Measurements from ENCODE around the gene LRBA.
A peak's percentile ranks its signal among the peaks of the same experiment; 100 is the strongest.

Gene LRBA

GRCh38 chr4:150479657-150480056 is 535.4 kb downstream of the LRBA start:
- DNase-seq = no peak

DNA sequence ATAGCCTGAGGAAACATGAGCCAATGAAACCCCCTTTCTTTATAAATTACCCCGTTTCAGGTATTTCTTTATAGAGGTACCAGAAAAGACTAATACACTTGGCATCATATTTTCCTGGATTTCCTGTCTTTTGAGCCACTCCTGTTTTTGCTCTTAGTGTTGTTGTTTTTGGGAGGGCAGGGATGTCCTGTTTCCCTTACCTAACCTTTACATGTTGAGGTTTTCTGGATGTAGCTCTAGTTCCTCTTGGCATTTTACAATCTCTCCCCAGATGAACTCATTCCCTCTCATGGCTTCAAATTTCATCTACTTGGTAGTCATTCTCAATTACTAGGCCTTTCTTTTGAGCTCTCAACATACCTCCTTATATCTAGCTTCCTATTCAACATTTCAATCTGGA is 537.2 kb downstream of the LRBA start:
- DNase-seq = no peak

- no peak for DNase-seq
Observed at GRCh38 chr4:150476776-150477175, 538.3 kb downstream of the LRBA start.

DNA sequence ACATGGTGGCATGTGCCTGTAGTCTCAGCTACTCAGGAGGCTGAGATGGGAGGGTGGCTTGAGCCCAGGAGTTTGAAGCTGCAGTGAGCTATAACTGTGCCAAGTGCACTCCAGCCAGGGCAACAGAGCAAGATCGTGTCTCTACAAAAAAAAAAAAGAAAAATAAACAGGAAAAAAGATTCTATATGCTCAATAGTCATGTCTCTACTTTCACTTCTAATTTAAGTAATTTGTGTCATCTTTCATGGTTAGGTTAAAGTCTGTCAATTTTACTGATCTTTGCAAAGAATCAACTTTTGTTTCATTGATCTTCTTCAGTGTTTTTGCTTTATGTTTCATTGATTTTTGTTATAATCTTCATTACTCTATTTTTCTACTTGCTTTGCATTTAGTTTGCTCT is 539.3 kb downstream of the LRBA start:
- DNase-seq = no peak

- no peak for DNase-seq
Observed at GRCh38 chr4:150464523-150464922, 550.6 kb downstream of the LRBA start.

GRCh38 chr4:150462743-150463142 is 552.3 kb downstream of the LRBA start:
- DNase-seq = no peak

DNA sequence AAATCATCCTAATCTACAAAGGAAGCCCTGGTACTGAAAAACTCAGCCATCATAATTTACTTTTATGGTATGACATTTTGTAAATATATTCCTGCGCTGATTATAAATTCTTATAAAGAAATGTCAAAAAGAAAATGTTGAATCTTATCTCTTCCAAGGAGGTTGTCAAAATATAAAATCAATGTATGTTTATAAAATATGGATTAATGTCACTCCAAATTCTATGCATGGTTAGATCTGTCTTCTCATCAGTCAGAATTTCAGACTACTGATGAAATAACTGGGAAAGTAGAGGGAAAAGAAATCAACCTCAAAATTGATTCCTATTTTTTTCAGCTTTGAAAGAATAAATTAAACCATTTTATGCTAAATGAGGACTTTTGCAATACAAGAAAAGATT is 553.1 kb downstream of the LRBA start:
- DNase-seq = no peak

DNA sequence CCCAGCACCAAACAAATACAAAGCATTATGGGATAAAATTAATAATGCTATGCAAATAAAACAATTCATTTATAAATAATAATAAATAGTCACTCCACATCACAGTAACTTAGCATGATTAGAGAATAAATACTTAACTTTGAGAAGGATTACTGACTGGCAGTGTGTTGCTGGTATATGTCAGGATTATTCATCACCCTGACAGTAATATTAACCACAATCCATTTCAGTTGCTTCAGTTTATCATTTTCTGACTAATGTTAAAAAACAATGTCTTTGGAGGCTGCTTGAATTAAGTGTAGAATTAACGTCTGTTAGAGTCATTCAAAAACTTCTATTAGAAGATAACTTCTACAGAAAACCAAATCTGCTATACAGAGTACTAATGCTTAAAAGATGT is 557.3 kb downstream of the LRBA start:
- DNase-seq = no peak

DNA sequence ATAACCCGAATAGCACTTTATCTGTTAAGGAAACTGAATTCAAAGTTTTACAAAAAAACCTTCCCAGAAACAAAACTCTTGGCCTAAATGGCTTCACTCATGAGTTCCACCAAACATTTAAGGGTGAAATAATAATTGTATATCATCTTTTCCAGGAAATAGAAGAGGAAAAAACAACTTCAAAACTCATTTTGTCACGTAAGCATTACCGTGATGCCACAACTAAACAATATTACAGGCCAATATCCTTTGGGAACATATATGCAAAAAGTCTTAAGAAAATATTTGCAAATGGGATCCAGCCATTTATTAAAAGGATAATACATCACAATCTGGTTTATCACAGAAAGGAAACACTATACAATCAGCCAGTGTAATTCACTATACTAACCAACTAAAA is 563.2 kb downstream of the LRBA start:
- no peak for DNase-seq

DNA sequence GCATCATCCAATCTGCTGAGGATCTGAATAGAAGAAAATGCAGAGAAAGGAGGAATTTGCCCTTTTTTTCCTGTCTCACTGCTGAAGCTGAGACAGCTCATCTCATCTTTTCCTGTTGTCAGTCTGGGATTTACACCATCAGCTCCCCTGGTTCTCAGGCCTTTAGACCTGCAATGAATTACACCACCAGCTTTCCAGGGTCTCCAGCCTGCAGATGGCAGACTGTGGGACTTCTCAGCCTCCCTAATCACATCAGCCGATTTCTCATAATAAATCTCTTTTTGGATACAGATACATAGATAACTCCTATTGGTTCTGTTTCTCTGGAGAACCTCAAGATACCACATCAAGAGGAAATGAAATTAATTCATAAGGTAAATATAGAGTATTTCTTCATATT is 567.7 kb downstream of the LRBA start:
- DNase-seq = no peak

GRCh38 chr4:150439451-150439933 is 575.6 kb downstream of the LRBA start:
- no peak for DNase-seq

DNA sequence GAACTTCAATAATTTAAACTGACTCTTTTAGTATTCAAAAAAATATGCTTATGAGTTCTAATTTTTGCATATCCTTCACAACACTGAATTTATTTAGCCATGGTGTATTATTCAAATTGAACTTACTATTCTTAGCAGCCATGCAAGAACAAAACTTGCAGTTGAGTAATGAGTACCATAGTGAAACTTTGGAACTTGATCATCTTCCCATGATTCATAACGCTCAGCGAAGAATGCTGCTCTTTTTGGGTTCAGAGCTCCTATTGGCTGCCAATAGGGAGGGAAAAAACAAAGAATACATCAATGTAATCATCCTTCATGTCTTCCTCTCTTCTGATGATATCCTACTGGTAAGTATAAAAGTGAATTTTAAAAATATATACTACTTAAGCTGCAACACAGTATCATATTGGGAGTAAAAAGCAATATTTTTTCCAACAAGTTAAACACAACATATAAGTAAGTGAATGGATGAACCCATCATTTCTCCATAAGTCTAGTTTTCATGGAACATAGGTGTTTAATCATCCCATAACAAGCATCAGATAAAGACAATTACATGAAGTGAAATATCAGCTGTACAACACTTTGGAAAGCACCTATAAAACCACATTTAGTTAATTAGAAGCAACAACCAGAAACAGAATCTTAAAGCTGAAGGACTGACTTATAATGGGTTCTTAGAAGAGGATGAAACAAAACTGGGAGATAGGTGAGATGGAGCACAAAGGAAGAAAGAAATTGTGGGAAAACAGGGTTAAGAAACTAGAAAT is 578.3 kb downstream of the LRBA start:
- no peak for DNase-seq

DNA sequence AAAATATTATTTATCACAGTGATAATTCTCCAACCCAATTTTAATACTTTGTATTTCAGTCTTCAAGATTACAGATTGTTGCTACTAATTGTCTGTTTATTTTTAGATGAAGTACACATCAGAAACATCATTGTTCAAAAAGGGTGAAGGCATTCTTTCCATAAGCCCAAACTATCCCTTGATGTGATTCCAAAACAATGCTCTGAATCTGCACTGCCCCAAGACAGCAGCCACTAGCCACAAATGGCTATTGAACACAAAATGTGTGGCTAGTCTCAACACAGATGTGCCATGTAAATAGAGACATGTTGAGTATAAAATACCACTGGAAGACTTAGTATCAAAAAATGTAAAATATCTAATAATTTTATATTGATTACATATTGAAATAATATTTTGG is 583.9 kb downstream of the LRBA start:
- DNase-seq = no peak

GRCh38 chr4:150425161-150425560 is 589.9 kb downstream of the LRBA start:
- no peak for DNase-seq

- DNase-seq = no peak
Observed at GRCh38 chr4:150423503-150423902, 591.6 kb downstream of the LRBA start.

GRCh38 chr4:150423074-150423473 is 592.0 kb downstream of the LRBA start:
- DNase-seq = no peak

GRCh38 chr4:150421612-150422011 is 593.5 kb downstream of the LRBA start:
- DNase-seq = no peak

- DNase-seq = no peak
Observed at GRCh38 chr4:150419939-150420338, 595.1 kb downstream of the LRBA start.

GRCh38 chr4:150418757-150419410 is 596.2 kb downstream of the LRBA start:
- no peak for DNase-seq

DNA sequence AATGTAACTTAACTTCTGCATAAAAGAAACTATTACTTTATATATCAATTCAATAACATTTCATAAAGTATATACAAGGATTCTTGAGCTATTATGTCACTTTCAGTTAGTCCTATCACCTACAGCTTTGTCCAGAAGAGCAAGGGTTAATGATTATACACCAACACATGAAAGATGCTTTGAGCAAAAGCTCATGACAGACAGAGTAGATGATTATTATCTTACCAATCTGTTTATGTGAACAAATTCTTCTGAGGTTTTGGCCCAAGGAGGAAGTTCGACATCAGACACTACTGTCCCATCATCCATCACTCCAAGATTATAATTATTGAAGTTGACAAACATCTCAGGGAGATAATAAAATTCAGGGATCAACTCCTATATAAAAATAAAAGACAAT is 599.9 kb downstream of the LRBA start:
- no peak for DNase-seq

GRCh38 chr4:150411520-150411919 is 603.6 kb downstream of the LRBA start:
- DNase-seq = no peak

- DNase-seq = peak; percentile 24
Observed at GRCh38 chr4:150402871-150403272, 612.2 kb downstream of the LRBA start.

- DNase-seq = no peak
Observed at GRCh38 chr4:150401083-150401687, 613.9 kb downstream of the LRBA start.

DNA sequence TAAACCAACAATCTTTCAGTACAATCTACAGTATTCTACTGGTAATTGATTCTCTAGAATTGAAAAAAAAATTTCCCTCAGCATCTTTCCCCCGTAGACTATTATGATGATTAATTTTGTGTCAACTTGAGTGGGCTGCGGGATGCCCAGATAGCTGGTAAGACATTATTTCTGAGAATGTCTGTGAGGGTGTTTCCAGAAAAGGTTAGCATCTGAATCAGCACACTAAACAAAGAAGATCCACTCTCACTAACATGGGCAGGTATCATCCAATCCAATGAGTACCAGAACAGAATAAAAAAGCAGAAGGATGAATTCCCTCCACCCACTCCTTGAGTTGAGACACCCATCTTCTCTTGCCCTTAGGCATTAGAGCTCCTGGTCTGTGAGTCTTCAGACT is 619.2 kb downstream of the LRBA start:
- no peak for DNase-seq

Data from CD4-positive, alpha-beta T cell treated with Interleukin-17A for 4 hours (primary cell).